SK-N-SH (cell line): ENCODE results near the gene RAD21L1. TPM values are rescaled to one million over a fixed set of nuclear protein-coding genes. Genes with fewer than 3 reads are reported as not detected.

Experiments
- CTCF ChIA-PET: fragments of 300-600, 350-600 bp; formaldehyde crosslinking; extraction: SDS; loops from one replicate; lab custom pipeline; 2021; lab: Yijun Ruan, JAX
- POLR2A ChIA-PET: fragments of 350-600 bp; sonication (Branson Sonifier 250); formaldehyde crosslinking; extraction: SDS; loops from one replicate; lab custom pipeline; 2020; ENCODE audit warnings: antibody characterized with exemption, inconsistent platforms; lab: Yijun Ruan, JAX
- DNase-seq: peaks from one replicate; pipeline ENCODE4 v3.0.0; 2012
- H2AFZ ChIP-seq: fragments of 200-600 bp; sonication (generic); 2 replicates; pipeline ENCODE4 v1.8.1; 2016; ENCODE audit warnings: antibody characterized with exemption, mild to moderate bottlenecking, low read depth
- H3F3A ChIP-seq: fragments of 200-600 bp; sonication (generic); replicated peaks from 2 replicates; pipeline ENCODE3; 2016; ENCODE audit warnings: antibody characterized with exemption, mild to moderate bottlenecking; ENCODE audit not compliant: insufficient read depth
- H3K27ac ChIP-seq, 2 experiments: fragments of 200-500 bp in 1 of 2; fragments of 200-600 bp in 1 of 2; sonication (Bioruptor generic) in 1 of 2; sonication (generic), shearing (Covaris generic) in 1 of 2; 2 replicates each; pipeline versions ENCODE4 v1.5.1 to v1.6.1; 2014 to 2016; ENCODE audit warnings: low read depth in 2 of 2, inconsistent platforms in 1 of 2, low read length in 1 of 2, mild to moderate bottlenecking in 1 of 2, mixed read lengths in 1 of 2
- H3K27me3 ChIP-seq: fragments of 200-600 bp; sonication (generic), shearing (Covaris generic); 2 replicates; pipeline ENCODE4 v1.6.1; 2016; ENCODE audit warnings: mixed run types; ENCODE audit not compliant: insufficient read depth
- H3K36me3 ChIP-seq, 2 experiments: fragments of 200-500 bp in 1 of 2; fragments of 200-600 bp in 1 of 2; sonication (Bioruptor generic) in 1 of 2; sonication (generic) in 1 of 2; replicated peaks in 1 of 2; 2 replicates each; pipeline versions ENCODE3 to v1.5.1; 2014 to 2016; ENCODE audit warnings: low read length in 1 of 2, mild to moderate bottlenecking in 1 of 2; ENCODE audit not compliant: insufficient read depth in 2 of 2, control insufficient read depth in 1 of 2
- H3K4me1 ChIP-seq, 2 experiments: fragments of 200-500 bp in 1 of 2; fragments of 200-600 bp in 1 of 2; sonication (Bioruptor generic) in 1 of 2; sonication (generic), shearing (Covaris generic) in 1 of 2; 2 replicates each; pipeline versions ENCODE4 v1.5.1 to v1.6.1; 2014 to 2016; ENCODE audit warnings: low read depth in 1 of 2, low read length in 1 of 2, mixed run types in 1 of 2; ENCODE audit not compliant: insufficient read depth in 2 of 2, control insufficient read depth in 1 of 2
- H3K4me2 ChIP-seq: fragments of 200-600 bp; sonication (generic), shearing (Covaris generic); 2 replicates; pipeline ENCODE4 v1.6.1; 2017; ENCODE audit warnings: mixed run types
- H3K4me3 ChIP-seq, 2 experiments: fragments of 200-500 bp in 1 of 2; fragments of 200-600 bp in 1 of 2; sonication (Bioruptor generic) in 1 of 2; sonication (generic), shearing (Covaris generic) in 1 of 2; 2 replicates each; pipeline versions ENCODE4 v1.5.1 to v1.8.1; 2014 to 2016; ENCODE audit warnings: low read depth in 2 of 2, inconsistent platforms in 1 of 2, low read length in 1 of 2, mild to moderate bottlenecking in 1 of 2, mixed read lengths in 1 of 2, moderate library complexity in 1 of 2
- H3K79me2 ChIP-seq: fragments of 200-600 bp; sonication (generic); 2 replicates; pipeline ENCODE4 v1.8.1; 2017; ENCODE audit warnings: mild to moderate bottlenecking; ENCODE audit not compliant: insufficient read depth
- H3K9ac ChIP-seq: fragments of 200-600 bp; sonication (generic); 2 replicates; pipeline ENCODE4 v1.6.1; 2017; ENCODE audit warnings: mixed run types
- H3K9me2 ChIP-seq: fragments of 200-600 bp; sonication (generic); 2 replicates; pipeline ENCODE4 v1.6.1; 2017; ENCODE audit warnings: mixed run types
- H3K9me3 ChIP-seq: fragments of 200-600 bp; sonication (generic); 2 replicates; pipeline ENCODE4 v1.6.1; 2017; ENCODE audit warnings: mixed run types, mild to moderate bottlenecking, moderate library complexity
- H4K20me1 ChIP-seq: fragments of 200-600 bp; sonication (generic); 2 replicates; pipeline ENCODE4 v1.6.1; 2017; ENCODE audit warnings: mild to moderate bottlenecking, mixed run types; ENCODE audit not compliant: insufficient read depth
- FOXJ3 ChIP-seq: sonication (generic); formaldehyde crosslinking; IDR thresholded peaks from 2 replicates; pipeline ENCODE4 v1.5.1; 2020; ENCODE audit warnings: mild to moderate bottlenecking, missing genetic modification reagents
- GABPA ChIP-seq: IDR thresholded peaks from 2 replicates; pipeline ENCODE4 v1.4.0; 2012; ENCODE audit warnings: low read depth, mild to moderate bottlenecking
- JUND ChIP-seq: IDR thresholded peaks from 2 replicates; pipeline ENCODE4 v1.4.0; 2012
- MEF2A ChIP-seq: IDR thresholded peaks from 2 replicates; pipeline ENCODE4 v1.4.0; 2012; ENCODE audit warnings: low read depth, borderline replicate concordance
- NFIC ChIP-seq: IDR thresholded peaks from 2 replicates; pipeline ENCODE4 v1.4.0; 2012; ENCODE audit warnings: borderline replicate concordance
- NRF1 ChIP-seq: IDR thresholded peaks from 2 replicates; pipeline ENCODE4 v1.6.1; 2012; ENCODE audit warnings: low read depth, mild to moderate bottlenecking, low read length
- POLR2AphosphoS5 ChIP-seq: IDR thresholded peaks from 2 replicates; pipeline ENCODE4 v1.6.1; 2012; ENCODE audit warnings: low read depth, low read length
- RFX5 ChIP-seq: IDR thresholded peaks from 2 replicates; pipeline ENCODE4 v1.6.1; 2012; ENCODE audit warnings: mild to moderate bottlenecking, improper control_type of control experiment, low read length
- RXRA ChIP-seq: IDR thresholded peaks from 2 replicates; pipeline ENCODE4 v1.4.0; 2012; ENCODE audit warnings: low read depth, mild to moderate bottlenecking, borderline replicate concordance
- TAF1 ChIP-seq: IDR thresholded peaks from 2 replicates; pipeline ENCODE4 v1.6.1; 2012; ENCODE audit warnings: low read depth, mild to moderate bottlenecking, low read length, moderate library complexity, borderline replicate concordance
- TEAD4 ChIP-seq: IDR thresholded peaks from 2 replicates; pipeline ENCODE4 v1.4.0; 2012; ENCODE audit warnings: mild to moderate bottlenecking, borderline replicate concordance; ENCODE audit not compliant: insufficient read depth
- YY1 ChIP-seq: IDR thresholded peaks from 2 replicates; pipeline ENCODE4 v1.4.0; 2012; ENCODE audit warnings: low read depth, mild to moderate bottlenecking
- WGBS: methylation state at CpG from one replicate; pipeline ENCODE4 v1.1.6; 2017; ENCODE audit warnings: low lambda C conversion rate; 5-methylcytosine and 5-hydroxymethylcytosine counted together
- polyA plus RNA-seq, 3 experiments: library from polyadenylated mRNA; depleted of rRNA; stranded (reverse); fragments of >200 nt; gene quantifications; 2 replicates each; pipeline ENCODE4 v1.2.3, GENCODE V29; 2012
- TF ChIP-seq, protein P1 (sequence below): IDR thresholded peaks from 2 replicates; pipeline ENCODE4 v1.4.0; 2012; ENCODE audit warnings: low read depth, borderline replicate concordance
- TF ChIP-seq, protein P2 (sequence below): IDR thresholded peaks from 2 replicates; pipeline ENCODE4 v1.4.0; 2012; ENCODE audit warnings: low read depth
- TF ChIP-seq, protein P3 (sequence below): fragments of 200-600 bp; sonication (generic); IDR thresholded peaks from 2 replicates; pipeline ENCODE4 v1.6.1; 2017; ENCODE audit warnings: antibody characterized with exemption, mild to moderate bottlenecking, moderate library complexity

Gene RAD21L1
- polyA plus RNA-seq, 1 of the 3 experiments (the other 2 are of a cell fraction) = 0.03 TPM

DNA sequence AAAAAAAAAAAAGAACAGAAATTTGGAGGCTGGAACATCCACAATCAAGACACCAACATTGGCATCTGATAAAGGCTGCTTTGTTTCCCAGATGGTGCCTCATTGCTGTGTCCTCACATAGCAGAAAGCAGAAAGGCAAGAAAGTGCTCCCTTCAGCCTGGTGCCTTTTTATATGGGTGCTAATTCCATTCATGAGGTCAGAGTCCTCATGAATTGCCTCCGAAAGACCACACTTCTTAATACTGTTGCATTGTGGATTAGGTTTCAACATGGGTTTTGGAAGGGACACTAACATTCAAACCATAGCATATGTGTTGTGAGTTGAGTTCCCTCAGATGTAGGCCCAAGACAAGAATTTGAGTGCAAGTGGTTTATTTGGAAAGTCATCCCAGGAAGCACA lies 30.6 kb upstream of the RAD21L1 start (continued):
- TF ChIP-seq, protein P1, sequence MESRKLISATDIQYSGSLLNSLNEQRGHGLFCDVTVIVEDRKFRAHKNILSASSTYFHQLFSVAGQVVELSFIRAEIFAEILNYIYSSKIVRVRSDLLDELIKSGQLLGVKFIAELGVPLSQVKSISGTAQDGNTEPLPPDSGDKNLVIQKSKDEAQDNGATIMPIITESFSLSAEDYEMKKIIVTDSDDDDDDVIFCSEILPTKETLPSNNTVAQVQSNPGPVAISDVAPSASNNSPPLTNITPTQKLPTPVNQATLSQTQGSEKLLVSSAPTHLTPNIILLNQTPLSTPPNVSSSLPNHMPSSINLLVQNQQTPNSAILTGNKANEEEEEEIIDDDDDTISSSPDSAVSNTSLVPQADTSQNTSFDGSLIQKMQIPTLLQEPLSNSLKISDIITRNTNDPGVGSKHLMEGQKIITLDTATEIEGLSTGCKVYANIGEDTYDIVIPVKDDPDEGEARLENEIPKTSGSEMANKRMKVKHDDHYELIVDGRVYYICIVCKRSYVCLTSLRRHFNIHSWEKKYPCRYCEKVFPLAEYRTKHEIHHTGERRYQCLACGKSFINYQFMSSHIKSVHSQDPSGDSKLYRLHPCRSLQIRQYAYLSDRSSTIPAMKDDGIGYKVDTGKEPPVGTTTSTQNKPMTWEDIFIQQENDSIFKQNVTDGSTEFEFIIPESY = no peak
- TF ChIP-seq RXRA (no peak), NRF1 (no peak), GABPA (no peak), RFX5 (no peak), TAF1 (no peak), FOXJ3 (no peak), POLR2AphosphoS5 (no peak), MEF2A (no peak), TEAD4 (no peak), YY1 (no peak)
- TF ChIP-seq, protein P2, sequence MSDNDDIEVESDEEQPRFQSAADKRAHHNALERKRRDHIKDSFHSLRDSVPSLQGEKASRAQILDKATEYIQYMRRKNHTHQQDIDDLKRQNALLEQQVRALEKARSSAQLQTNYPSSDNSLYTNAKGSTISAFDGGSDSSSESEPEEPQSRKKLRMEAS = no peak
- TF ChIP-seq, protein P3, sequence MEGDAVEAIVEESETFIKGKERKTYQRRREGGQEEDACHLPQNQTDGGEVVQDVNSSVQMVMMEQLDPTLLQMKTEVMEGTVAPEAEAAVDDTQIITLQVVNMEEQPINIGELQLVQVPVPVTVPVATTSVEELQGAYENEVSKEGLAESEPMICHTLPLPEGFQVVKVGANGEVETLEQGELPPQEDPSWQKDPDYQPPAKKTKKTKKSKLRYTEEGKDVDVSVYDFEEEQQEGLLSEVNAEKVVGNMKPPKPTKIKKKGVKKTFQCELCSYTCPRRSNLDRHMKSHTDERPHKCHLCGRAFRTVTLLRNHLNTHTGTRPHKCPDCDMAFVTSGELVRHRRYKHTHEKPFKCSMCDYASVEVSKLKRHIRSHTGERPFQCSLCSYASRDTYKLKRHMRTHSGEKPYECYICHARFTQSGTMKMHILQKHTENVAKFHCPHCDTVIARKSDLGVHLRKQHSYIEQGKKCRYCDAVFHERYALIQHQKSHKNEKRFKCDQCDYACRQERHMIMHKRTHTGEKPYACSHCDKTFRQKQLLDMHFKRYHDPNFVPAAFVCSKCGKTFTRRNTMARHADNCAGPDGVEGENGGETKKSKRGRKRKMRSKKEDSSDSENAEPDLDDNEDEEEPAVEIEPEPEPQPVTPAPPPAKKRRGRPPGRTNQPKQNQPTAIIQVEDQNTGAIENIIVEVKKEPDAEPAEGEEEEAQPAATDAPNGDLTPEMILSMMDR = no peak

DNA sequence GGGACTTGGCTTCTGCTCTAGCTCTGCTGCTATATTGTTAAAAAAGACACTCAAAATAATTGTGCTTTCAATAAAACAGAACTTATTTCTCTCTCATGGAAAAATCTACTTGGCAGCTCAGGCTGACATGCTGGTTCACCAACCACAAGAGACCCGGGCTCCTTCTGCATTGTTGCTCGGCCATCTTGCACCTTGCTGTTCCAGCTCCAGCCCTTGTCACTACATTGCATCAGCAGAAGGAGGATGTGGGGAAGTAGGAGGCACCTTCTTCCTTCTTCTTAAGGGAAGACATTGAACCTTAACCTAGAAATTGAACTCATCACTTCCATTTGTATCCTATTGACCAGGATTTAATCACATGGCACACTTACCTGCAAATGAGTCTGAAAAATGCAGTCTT lies 29.2 kb upstream of the RAD21L1 start:
- no peak overlapping the region for H3K9ac ChIP-seq
- no peaks in the 10 kb centered on the region for H4K20me1 ChIP-seq
- no peak overlapping the region for H3K4me3 ChIP-seq
- no peak overlapping the region for H3K27ac ChIP-seq
- CTCF ChIA-PET = interaction anchor here (0.6 to 1.1 kb wide), 5 partner anchors 9 to 240 kb away, joined by 3 to 5 read pairs (median 3); no protein-coding TSS in a partner anchor
- H3K36me3 ChIP-seq = no peaks in the 10 kb centered on the region
- 29% methylated on average over 2 of the region's 2 CpGs for WGBS
- H3F3A ChIP-seq = no peaks in the 10 kb centered on the region
- H3K9me2 ChIP-seq = no peaks in the 10 kb centered on the region
- TF ChIP-seq YY1 (no peak), JUND (no peak), NFIC (no peak), POLR2AphosphoS5 (no peak)
- H3K4me1 ChIP-seq = no peaks in the 10 kb centered on the region
- no peak overlapping the region for H2AFZ ChIP-seq
- POLR2A ChIA-PET = interaction anchor here (0.6 kb wide), 1 partner anchor 66 kb away, joined by 4 read pairs; no protein-coding TSS in a partner anchor
- no peak for DNase-seq
- H3K79me2 ChIP-seq = no peaks in the 10 kb centered on the region
- no peaks in the 10 kb centered on the region; the same call in 1 of the 2 replicates for H3K27me3 ChIP-seq
- no peak overlapping the region for H3K4me2 ChIP-seq
- no peaks in the 10 kb centered on the region for H3K9me3 ChIP-seq
